ENCODE measurements around the gene RUNDC3A. TPM values are rescaled to one million over a fixed set of nuclear protein-coding genes. Genes with fewer than 3 reads are reported as not detected.

The RUNDC3A gene
- total and polyA plus RNA-seq, 2 of the 13 experiments (the other 11 are each of a cell fraction or from before 2014, with no cell fraction given) = 0.25 TPM; not detected in 1

- TF ChIP-seq ZNF687 (CRISPR knock-in tag; IDR thresholded peaks at IDR 0.05) (peak; percentile 78), RARA (CRISPR knock-in tag; IDR thresholded peaks at IDR 0.05) (peak; percentile 37; the same call in 1 of the 2 replicates), FOSL2 (CRISPR knock-in tag; IDR thresholded peaks at IDR 0.05) (peak; percentile 57), ZNF710 (CRISPR knock-in tag; IDR thresholded peaks at IDR 0.05; ENCODE audit: borderline replicate concordance) (peak; percentile 47; the same call in 1 of the 2 replicates), E2F1 (CRISPR knock-in tag; IDR thresholded peaks at IDR 0.05) (0 out of 2 replicates have a peak, but pooled peaks have one; percentile 66), RNF219 (CRISPR knock-in tag; IDR thresholded peaks at IDR 0.05) (peak; percentile 88; the same call in 1 of the 2 replicates), ZNF138 (CRISPR knock-in tag; IDR thresholded peaks at IDR 0.05; ENCODE audit: low read depth) (0 out of 2 replicates have a peak, but pooled peaks have one; percentile 88), KDM1A (CRISPR knock-in tag; IDR thresholded peaks at IDR 0.05) (peak; percentile 78; the same call in 1 of the 2 replicates), ZNF333 (CRISPR knock-in tag; IDR thresholded peaks at IDR 0.05; ENCODE audit: borderline replicate concordance) (0 out of 2 replicates have a peak, but pooled peaks have one; percentile 86), BCL3 (CRISPR knock-in tag; IDR thresholded peaks at IDR 0.05) (0 out of 2 replicates have a peak, but pooled peaks have one; percentile 40), SOX6 (IDR thresholded peaks at IDR 0.05) (no peak), SOX6 (CRISPR knock-in tag; IDR thresholded peaks at IDR 0.05) (no peak; the same call in 1 of the 2 replicates), ZNF605 (CRISPR knock-in tag; IDR thresholded peaks at IDR 0.05) (peak; percentile 65; the same call in 1 of the 2 replicates), THAP7 (CRISPR knock-in tag; IDR thresholded peaks at IDR 0.05) (peak; percentile 71; the same call in 1 of the 2 replicates), SCMH1 (CRISPR knock-in tag; IDR thresholded peaks at IDR 0.05; ENCODE audit: borderline replicate concordance) (no peak), RBAK (CRISPR knock-in tag; IDR thresholded peaks at IDR 0.05) (no peak)
Observed at GRCh38 chr17:44344939-44345453, 36.6 kb downstream of the RUNDC3A start, which contains the start of gene GRN (continued).
